HepG2 (cell line): Measurements from ENCODE around the gene COQ8B. TPM values are rescaled to one million over a fixed set of nuclear protein-coding genes. Genes with fewer than 3 reads are reported as not detected.
A peak's percentile ranks its signal among the peaks of the same experiment; 100 is the strongest.

ENCODE experiments used
- ATAC-seq: fragments of 200-7000 bp; cut with Tn5 transposase; 3 replicates; pipeline ENCODE4 v1.9.1; 2020; ENCODE audit warnings: mild to moderate bottlenecking, moderate library complexity
- BruUV-seq: library from RNA; stranded (reverse); fragments of 400-500 nt; replicated peaks from 2 replicates; lab custom pipeline; 2021; lab: Mats Ljungman, UMichigan
- CTCF ChIA-PET: fragments of 300-600 bp; formaldehyde crosslinking; extraction: SDS; loops from one replicate; lab custom pipeline; 2021; ENCODE audit warnings: low total read pairs, inconsistent platforms, low intra/inter-chr PET ratio; lab: Yijun Ruan, JAX
- POLR2A ChIA-PET: fragments of 350-600 bp; sonication (Branson Sonifier 250); formaldehyde crosslinking; loops from one replicate; lab custom pipeline; 2020; ENCODE audit warnings: antibody characterized with exemption, inconsistent platforms; lab: Yijun Ruan, JAX
- DNase-seq: peaks from one replicate; pipeline ENCODE4 v3.0.0-alpha.2; 2015; ENCODE audit warnings: low spot score
- FAIRE-seq: peaks from 3 replicates; lab custom pipeline; 2011; peaks lifted over from hg19 to GRCh38; lab: Jason Lieb, UNC
- H2AFZ ChIP-seq: one replicate; pipeline ENCODE4 v1.6.1; 2011; ENCODE audit warnings: low read length, inconsistent platforms
- H3K27ac ChIP-seq: fragments of 300-600 bp; 3 replicates; pipeline ENCODE4 v1.8.0; 2011; ENCODE audit warnings: mixed run types, mild to moderate bottlenecking, mixed read lengths, low read length, inconsistent platforms; ENCODE audit not compliant: insufficient read depth; ENCODE audit errors: extremely low read length
- H3K27me3 ChIP-seq, 2 experiments: fragments of 200-600 bp in 1 of 2; 2 replicates in 1 of 2; 3 replicates in 1 of 2; pipeline versions ENCODE4 v1.6.0 to v1.8.0; 2011; ENCODE audit warnings: low read length in 2 of 2, mild to moderate bottlenecking in 2 of 2, moderate library complexity in 2 of 2, inconsistent platforms in 1 of 2; ENCODE audit not compliant: insufficient read depth in 2 of 2, control insufficient read depth in 1 of 2
- H3K36me3 ChIP-seq, 2 experiments: fragments of 200-600 bp in 1 of 2; replicated peaks in 1 of 2; 2 replicates in 1 of 2; 3 replicates in 1 of 2; pipeline versions ENCODE4 v1.5.1 to v1.8.0; 2011; ENCODE audit warnings: low read length in 2 of 2, inconsistent platforms in 1 of 2; ENCODE audit not compliant: insufficient read depth in 2 of 2, control insufficient read depth in 1 of 2
- H3K4me1 ChIP-seq: 2 replicates; pipeline ENCODE4 v1.5.1; 2012; ENCODE audit warnings: low read length, inconsistent platforms; ENCODE audit not compliant: insufficient read depth
- H3K4me2 ChIP-seq: 2 replicates; pipeline ENCODE4 v1.6.0; 2011; ENCODE audit warnings: low read depth, low read length, inconsistent platforms
- H3K4me3 ChIP-seq, 3 experiments: fragments of 200-600 bp in 1 of 3; sonication (generic), shearing (Covaris generic) in 1 of 3; replicated peaks in 1 of 3; 2 replicates each; pipeline ENCODE4 v1.5.1; 2011 to 2016; ENCODE audit warnings: low read length in 3 of 3, inconsistent platforms in 2 of 3, low read depth in 2 of 3, mild to moderate bottlenecking in 2 of 3, control low read depth in 1 of 3, mixed read lengths in 1 of 3; ENCODE audit not compliant: insufficient read depth in 1 of 3
- H3K79me2 ChIP-seq: one replicate; pipeline ENCODE4 v1.6.1; 2011; ENCODE audit warnings: low read length, inconsistent platforms; ENCODE audit not compliant: insufficient read depth
- H3K9ac ChIP-seq: 2 replicates; pipeline ENCODE4 v1.6.0; 2011; ENCODE audit warnings: mild to moderate bottlenecking, low read depth, low read length, inconsistent platforms; ENCODE audit not compliant: insufficient read depth
- H3K9me3 ChIP-seq: 2 replicates; pipeline ENCODE4 v1.5.1; 2012; ENCODE audit warnings: mild to moderate bottlenecking, low read length
- H4K20me1 ChIP-seq: 2 replicates; pipeline ENCODE4 v1.6.0; 2011; ENCODE audit warnings: inconsistent platforms, mild to moderate bottlenecking, low read length, moderate library complexity; ENCODE audit not compliant: insufficient read depth
- GATAD1 ChIP-seq: IDR thresholded peaks from 2 replicates; pipeline ENCODE4 v1.6.1; 2016; ENCODE audit warnings: missing genetic modification reagents, missing compliant biosample characterization
- GPBP1L1 ChIP-seq: sonication (generic); formaldehyde crosslinking; IDR thresholded peaks from 2 replicates; pipeline ENCODE4 v1.5.0; 2020; ENCODE audit warnings: mild to moderate bottlenecking, missing genetic modification reagents
- HNRNPL ChIP-seq: fragments of 200-400 bp; formaldehyde crosslinking; IDR thresholded peaks from 2 replicates; pipeline ENCODE4 v1.6.1; 2017; ENCODE audit warnings: mild to moderate bottlenecking, low read depth, low read length
- WIZ ChIP-seq: sonication (generic); formaldehyde crosslinking; IDR thresholded peaks from 2 replicates; pipeline ENCODE4 v1.5.1; 2020; ENCODE audit warnings: mild to moderate bottlenecking, missing genetic modification reagents
- WGBS: methylation state at CpG from one replicate; pipeline ENCODE4 v1.1.6; 2017; ENCODE audit warnings: low lambda C conversion rate; 5-methylcytosine and 5-hydroxymethylcytosine counted together
- in situ Hi-C: cut with HindIII; loops from 2 replicates; pipeline ENCODE4 v1.10.0; 2017; ENCODE audit warnings: low pct_unique_long_range_greater_than_20kb; ENCODE audit not compliant: extremely low pct_ligation_motif_present
- intact Hi-C: fragments of 100-400 bp; cut with micrococcal nuclease; formaldehyde crosslinking; loops from one replicate; pipeline ENCODE4 v1.10.0; 2022; ENCODE audit not compliant: unreplicated experiment
- polyA plus RNA-seq, 8 experiments: library from polyadenylated mRNA; depleted of rRNA in 3 of 8; stranded (reverse) in 7 of 8; unstranded in 1 of 8; fragments of >200 nt; fragmentation: Illumina TruSeq in 4 of 8; extraction: Trizol in 4 of 8; gene quantifications; 2 replicates each; pipeline versions ENCODE4 v1.2.1 to v1.2.3, GENCODE V29; 2011 to 2016; ENCODE audit warnings: low read depth in 4 of 8, missing spikeins in 1 of 8, mixed read lengths in 1 of 8; ENCODE audit not compliant: insufficient read depth in 1 of 8
- total RNA-seq, 5 experiments: library from RNA; depleted of rRNA; stranded (reverse); fragments of >200 nt; fragmentation: Illumina TruSeq; extraction: Trizol; gene quantifications; 2 replicates each; pipeline ENCODE4 v1.2.3, GENCODE V29; 2016; ENCODE audit warnings: low read depth in 1 of 5

The COQ8B gene
- total and polyA plus RNA-seq, 2 of the 13 experiments (the other 11 are each of a cell fraction or from before 2014, with no cell fraction given): 12.3 to 17.2 TPM

- DNase-seq: no peak
- TF ChIP-seq HNRNPL (peak; percentile 97), GATAD1 (CRISPR knock-in tag) (no peak), GPBP1L1 (CRISPR knock-in tag) (no peak), WIZ (CRISPR knock-in tag) (no peak)
- no peaks in the 10 kb centered on the region for H4K20me1 ChIP-seq
- FAIRE-seq: no peak
- H3K4me1 ChIP-seq: peaks cover 11% of the 10 kb centered on the region
- intact Hi-C loops (loop anchor here (10.0 kb wide), 1 partner anchor 358 kb away; no protein-coding TSS in a partner anchor), in situ Hi-C loops (loop anchor here (25.0 kb wide), 1 partner anchor 470 kb away; no protein-coding TSS in a partner anchor)
- no peak overlapping the region for H3K27ac ChIP-seq
- CTCF ChIA-PET: no interaction called here
- H3K27me3 ChIP-seq: peaks cover 3 to 9% of the 10 kb centered on the region in 2 experiments; a peak in 2 of 5 replicates
- no peak overlapping the region for H2AFZ ChIP-seq
- H3K36me3 ChIP-seq: no peaks in the 10 kb centered on the region
- no peak for ATAC-seq
- no peak overlapping the region for H3K9ac ChIP-seq
- POLR2A ChIA-PET: no interaction called here
- WGBS: 89% methylated on average over 14 of the region's 14 CpGs
- no TSS peak for BruUV-seq
- no peaks in the 10 kb centered on the region for H3K79me2 ChIP-seq
- H3K4me3 ChIP-seq: no peak overlapping the region
- H3K9me3 ChIP-seq: no peaks in the 10 kb centered on the region; the same call in 1 of the 2 replicates
- no peak overlapping the region for H3K4me2 ChIP-seq
These were observed 49.8 kb downstream of the COQ8B start for GRCh38 chr19:40666803-40667438.
